GM19452 (cell line): ENCODE data around the gene SPOCK1.

Source experiments
- ATAC-seq: cut with Tn5 transposase; IDR thresholded peaks from one replicate; pipeline ENCODE4 v1.9.1; 2021; ENCODE audit not compliant: unreplicated experiment

The SPOCK1 gene

DNA sequence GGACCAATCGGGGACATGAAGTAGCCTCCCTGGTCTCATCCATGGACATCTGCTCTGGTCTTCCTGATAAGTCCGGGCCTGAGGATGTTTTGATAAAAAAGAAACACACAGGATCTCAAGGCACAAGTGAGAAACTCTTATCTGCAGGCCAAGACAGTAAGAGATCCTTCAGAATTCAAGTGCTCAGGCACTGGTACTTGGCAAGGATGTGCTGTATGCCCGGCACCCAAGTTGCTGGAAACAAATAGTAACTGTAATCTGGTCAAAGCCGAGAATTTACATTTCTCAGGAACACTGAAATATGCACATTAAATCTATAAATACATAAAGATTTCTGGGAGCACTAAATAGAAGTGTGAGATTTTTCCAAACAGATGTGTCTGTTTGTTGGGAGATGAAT lies 165.7 kb downstream of the SPOCK1 start:
- no peak for ATAC-seq

DNA sequence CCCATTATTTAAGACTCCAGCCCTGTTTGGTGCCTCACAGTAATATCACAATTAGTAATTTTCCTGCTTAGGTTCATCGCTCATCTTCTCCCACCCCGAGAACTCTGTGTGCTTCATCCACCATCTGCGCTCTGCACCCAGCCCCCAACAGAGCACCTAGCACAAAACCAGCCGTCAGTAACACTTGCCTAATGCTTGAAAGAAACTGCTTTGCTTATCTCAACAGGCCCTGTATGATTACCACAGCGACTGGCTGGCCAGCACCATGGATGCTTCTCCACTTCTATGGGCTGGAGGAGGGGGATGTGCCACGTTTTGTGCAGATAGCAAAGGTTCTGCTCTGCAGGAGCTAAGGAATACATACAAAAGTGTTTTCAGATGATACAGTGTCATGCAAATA lies 166.8 kb downstream of the SPOCK1 start:
- ATAC-seq: no peak

DNA sequence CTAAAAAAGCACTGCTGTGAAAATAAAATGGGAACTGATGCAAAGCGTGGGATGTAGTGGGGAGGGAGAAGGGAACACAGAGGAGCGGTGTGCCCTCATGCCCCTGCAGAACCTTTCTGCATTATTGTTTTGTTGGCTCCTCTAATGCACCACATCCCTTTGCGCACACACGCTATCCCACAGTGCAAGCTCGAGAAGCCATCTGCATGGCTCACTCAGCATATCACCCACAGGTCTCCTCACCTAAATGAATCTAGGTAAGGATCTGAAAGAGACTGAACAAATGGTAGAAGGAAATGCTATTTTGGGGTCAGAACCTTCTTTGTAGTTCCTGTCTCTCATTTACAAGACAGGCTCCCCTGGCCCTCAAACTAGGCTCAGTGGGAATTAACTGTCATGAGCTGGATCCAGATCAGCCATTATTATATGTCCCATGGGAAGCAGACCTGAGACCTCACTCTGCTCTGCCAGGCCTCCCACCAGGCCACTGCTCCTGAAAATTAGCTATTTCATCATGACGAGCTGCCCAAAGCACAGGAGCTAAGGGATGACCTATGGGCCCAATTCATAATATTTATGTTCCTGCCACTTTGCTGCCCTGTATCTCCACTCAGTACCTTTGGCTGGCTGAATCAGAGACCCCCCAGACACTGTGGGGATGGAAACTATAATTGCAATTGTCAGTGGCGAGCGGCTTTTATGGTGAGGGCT lies 169.4 kb downstream of the SPOCK1 start:
- no peak for ATAC-seq

GRCh38 chr5:137328991-137329390 lies 170.1 kb downstream of the SPOCK1 start:
- no peak for ATAC-seq

GRCh38 chr5:137328463-137328862 lies 170.7 kb downstream of the SPOCK1 start:
- ATAC-seq: no peak

DNA sequence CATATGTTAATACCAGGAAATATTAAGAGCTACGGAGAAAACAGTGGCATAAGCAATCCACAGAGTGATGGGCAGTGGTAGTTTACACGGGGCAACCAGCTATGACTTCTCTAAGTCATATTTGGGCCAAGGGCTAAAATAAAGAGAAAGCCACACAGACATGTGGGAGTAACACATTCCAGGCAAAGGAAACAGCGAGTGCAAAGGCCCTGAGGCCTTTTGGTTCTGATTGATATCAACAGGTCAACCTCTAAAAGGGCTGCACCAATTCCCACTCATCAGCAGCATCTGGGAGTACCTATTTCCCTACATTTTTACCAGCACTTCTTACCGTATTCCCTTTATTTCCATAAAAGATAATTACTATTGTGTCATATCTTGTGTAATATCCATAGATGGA lies 173.4 kb downstream of the SPOCK1 start:
- ATAC-seq: no peak

DNA sequence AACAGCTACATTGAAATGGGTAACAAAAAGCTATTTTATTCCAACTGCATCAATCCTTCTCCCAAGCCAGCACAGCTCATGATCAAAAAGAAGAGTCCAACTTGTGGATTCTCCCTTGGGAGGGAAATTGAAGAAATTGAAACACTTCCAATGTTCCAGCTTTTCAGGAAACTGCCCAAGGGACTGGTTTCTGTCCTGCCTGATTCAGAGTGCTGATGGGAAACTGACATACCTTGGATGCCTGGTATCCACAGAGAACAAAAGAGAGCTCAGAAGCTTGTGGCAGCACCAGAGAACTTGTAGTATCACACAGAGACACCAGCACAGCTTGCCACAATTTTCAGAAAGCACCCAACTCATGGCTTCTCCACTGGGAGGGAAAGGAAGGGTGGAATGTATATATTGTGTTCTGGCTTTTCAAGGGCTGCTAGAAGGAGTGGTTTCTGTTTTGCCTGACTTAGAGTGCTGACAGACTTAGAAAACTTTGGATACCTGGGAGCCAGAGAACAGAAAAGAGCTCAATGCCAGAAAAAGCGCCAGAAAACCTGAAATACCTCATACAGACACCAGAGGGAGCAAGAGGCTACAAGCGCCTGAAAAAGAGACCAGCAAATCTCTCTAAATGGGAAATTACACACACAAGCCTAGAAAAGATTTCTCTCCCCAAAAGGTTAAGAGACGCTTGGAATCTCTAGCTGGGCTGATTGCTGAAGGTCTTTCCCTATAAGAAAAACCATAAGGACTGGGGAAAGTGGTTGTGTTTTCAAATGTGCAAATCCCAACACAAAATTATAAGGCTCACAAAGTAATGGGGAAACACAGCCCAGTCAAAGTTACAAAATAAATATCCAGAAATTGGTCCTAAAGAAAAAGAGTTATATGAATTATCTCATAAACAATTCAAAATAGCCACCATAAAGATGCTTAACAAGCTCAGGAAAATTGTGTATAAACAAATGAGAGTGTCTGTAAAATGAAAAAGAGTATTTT lies 178.8 kb downstream of the SPOCK1 start:
- ATAC-seq: no peak

DNA sequence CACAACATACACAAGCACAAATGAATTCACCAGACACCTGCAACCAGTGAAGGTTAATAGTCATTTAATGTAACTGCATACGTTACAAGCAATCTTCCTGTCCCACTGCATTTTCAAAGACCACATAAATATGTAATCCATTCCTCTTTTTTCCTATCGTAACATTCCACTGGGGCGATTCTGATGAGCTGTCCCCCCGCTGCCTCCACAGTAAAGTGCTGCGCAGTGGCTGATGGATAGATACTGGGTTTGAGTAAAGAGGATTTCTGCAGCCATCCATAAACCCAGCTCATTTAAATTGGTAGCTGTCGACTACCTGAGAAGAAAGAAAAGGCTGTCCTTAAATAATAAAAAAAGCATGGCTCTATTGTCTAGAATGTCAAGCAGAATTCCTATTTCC lies 181.1 kb downstream of the SPOCK1 start:
- no peak for ATAC-seq

GRCh38 chr5:137316346-137316736 lies 182.8 kb downstream of the SPOCK1 start:
- ATAC-seq: no peak

GRCh38 chr5:137315534-137316345 lies 183.4 kb downstream of the SPOCK1 start:
- no peak for ATAC-seq

DNA sequence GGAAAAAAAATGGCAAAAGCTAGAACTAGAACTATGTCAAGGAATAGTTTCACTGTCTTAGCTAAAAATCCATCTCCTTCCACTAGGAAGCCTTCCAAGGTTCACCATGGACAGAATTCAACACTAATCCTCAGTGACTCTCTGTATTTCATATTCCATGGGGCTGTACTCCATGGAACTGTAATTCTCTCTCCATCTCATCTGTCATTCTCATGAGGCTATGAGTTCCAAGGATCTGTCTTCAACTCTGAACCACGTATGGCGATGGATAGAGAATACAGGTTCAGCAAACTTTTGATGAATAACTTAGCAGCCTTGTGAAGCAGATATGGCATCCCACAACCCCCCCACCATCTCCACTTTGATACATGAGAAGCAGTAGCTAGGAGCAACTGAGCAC lies 184.0 kb downstream of the SPOCK1 start:
- no peak for ATAC-seq

GRCh38 chr5:137313526-137314175 lies 185.5 kb downstream of the SPOCK1 start:
- no peak for ATAC-seq

- no peak for ATAC-seq
Measured at GRCh38 chr5:137312011-137312410, 187.1 kb downstream of the SPOCK1 start.

DNA sequence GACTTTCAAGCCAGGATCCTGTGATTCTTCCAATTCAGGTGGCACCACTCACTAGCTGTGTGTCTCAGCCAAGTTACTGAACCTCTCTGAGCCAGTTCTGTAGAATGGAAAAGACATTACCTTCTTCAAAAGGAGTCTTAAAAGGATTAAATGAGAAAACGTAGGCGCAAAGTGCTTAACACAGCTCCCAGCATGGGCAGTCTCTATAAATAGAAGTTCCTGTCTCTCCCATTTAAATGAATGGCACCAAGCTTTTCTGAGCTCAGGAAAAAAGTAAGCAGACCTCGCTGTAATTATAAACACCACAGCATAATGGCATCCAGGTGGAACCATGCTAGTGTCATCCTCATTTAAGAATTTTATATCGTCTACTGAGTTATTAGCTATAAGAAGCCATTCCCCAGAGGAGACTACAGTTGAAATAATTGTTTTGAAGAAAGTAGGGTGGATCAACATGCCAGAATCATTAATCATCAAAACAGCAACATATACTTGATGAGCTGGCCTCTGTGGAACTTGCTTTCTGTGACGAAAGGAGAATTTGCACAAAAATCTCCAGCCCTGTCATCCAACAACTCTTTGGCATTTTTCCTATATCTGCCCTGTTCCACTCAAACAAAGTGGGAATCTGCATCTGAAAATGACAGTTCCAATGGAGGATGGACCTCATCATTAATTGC lies 188.9 kb downstream of the SPOCK1 start:
- ATAC-seq: no peak

DNA sequence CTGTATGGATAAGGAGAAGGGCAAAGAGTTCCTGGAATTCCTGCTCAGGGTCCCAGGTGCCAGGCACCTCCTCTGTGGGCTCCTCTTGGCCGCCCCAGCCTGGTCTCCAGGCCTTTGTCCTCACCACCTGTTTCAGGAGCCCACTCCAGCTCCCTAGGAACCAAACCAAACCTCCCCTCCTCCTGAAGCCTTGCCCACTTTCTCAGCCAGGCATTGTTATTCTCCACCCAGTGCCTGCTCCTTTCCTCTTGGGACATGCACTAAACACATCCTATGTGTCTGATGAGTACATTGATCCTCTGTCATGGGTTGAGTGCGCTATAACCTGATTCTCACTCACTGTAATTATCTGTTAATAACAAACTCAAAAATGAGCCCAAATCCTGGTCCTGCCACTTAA lies 189.8 kb downstream of the SPOCK1 start:
- ATAC-seq: no peak

- ATAC-seq: no peak
Measured at GRCh38 chr5:137308311-137308710, 190.8 kb downstream of the SPOCK1 start.

DNA sequence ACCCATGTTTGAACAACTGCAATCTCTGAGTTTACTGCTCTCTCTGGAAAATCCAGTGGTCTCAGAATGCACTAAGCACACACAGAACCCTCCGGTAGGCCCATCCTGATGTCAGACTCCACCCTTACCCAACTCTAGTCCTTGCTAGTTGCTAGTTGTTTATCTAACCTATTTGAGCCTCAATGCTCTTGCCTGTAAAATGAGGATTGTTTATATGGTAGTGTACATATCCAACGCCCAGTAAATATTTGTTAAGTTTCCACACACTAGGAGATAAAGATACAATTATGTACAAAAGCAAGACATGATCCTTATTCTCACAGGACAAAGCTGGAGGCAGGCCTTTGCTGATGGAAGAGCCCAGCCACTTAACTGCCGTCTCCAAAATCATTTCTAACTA lies 192.2 kb downstream of the SPOCK1 start:
- ATAC-seq: no peak

DNA sequence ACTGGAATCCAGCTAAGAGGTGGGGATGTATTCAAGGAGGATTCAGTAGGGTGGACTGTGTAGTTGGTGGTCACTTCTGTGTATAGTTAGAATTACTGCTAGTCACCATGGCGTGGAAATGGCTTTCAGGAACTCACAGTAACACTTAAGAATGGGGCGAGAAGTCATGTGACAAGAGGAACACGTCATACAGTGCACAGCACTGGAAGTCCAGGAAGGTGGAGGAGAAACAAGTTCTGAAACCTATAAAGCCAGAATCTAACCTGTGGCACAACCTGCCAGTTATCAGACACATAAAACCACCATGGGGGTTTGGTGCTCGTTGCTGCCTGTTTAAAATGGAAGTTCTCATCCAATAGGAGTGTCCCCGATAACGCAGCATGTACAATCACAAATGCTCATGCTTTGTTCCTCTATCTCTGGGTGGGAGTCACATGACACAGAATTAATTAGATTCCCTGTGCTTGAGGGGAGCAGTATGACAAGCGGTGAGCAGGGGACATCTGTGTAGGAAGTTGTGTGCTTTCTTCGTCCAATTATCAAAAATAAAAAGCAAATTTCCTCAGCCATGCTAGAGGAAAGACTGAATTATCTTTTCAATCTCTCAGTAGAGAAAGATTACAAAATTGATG lies 193.0 kb downstream of the SPOCK1 start:
- no peak for ATAC-seq

- no peak for ATAC-seq
Measured at GRCh38 chr5:137304226-137304874, 194.8 kb downstream of the SPOCK1 start.
